GM13976 (cell line): ENCODE data around the gene MAGEB2.

Experiments
- DNase-seq: peaks from one replicate; pipeline ENCODE4 v3.0.0; 2012; ENCODE audit warnings: low spot score
- in situ Hi-C: fragments of 300-500 bp; cut with MboI; formaldehyde crosslinking; loops from one replicate; pipeline ENCODE4 v1.12.0; 2022; ENCODE audit warnings: low sequenced_read_pairs, mixed read lengths, inconsistent platforms; ENCODE audit not compliant: unreplicated experiment
- TF ChIP-seq, protein P1 (sequence below): IDR thresholded peaks from 2 replicates; pipeline ENCODE4 v1.5.1; 2012; ENCODE audit warnings: borderline replicate concordance, mild to moderate bottlenecking; ENCODE audit not compliant: insufficient read depth; ENCODE audit errors: extremely low read depth, missing control alignments, control extremely low read depth

The MAGEB2 gene

DNA sequence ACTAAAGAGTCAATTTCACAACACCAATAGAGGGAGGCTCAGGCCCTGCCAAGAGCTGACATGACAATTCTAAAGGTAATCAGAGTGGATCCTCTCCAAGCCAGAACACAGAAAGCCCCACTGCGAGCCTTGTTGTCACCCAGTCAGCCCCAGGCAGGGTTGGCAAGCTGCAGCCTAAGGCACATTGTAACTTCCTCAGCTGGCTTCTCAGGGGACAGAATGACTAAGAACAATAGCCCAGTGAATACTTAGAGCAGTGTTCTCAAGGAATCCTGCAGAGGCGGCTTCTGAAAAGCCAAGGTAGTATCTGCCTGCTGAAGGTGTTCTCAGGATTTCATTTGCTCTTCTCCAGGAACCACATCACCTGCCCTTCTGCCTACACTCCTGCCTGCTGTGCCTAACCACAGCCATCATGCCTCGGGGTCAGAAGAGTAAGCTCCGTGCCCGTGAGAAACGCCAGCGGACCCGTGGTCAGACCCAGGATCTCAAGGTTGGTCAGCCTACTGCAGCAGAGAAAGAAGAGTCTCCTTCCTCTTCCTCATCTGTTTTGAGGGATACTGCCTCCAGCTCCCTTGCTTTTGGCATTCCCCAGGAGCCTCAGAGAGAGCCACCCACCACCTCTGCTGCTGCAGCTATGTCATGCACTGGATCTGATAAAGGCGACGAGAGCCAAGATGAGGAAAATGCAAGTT lies 26.5 kb downstream of the MAGEB2 start, which contains the start of gene MAGEB4:
Gene MAGEB4, plus strand, starts transcription at position 277 of the 692 bp plus-strand sequence. Its CDS starts 136 bp downstream, at position 413.
- TF ChIP-seq, protein P1, sequence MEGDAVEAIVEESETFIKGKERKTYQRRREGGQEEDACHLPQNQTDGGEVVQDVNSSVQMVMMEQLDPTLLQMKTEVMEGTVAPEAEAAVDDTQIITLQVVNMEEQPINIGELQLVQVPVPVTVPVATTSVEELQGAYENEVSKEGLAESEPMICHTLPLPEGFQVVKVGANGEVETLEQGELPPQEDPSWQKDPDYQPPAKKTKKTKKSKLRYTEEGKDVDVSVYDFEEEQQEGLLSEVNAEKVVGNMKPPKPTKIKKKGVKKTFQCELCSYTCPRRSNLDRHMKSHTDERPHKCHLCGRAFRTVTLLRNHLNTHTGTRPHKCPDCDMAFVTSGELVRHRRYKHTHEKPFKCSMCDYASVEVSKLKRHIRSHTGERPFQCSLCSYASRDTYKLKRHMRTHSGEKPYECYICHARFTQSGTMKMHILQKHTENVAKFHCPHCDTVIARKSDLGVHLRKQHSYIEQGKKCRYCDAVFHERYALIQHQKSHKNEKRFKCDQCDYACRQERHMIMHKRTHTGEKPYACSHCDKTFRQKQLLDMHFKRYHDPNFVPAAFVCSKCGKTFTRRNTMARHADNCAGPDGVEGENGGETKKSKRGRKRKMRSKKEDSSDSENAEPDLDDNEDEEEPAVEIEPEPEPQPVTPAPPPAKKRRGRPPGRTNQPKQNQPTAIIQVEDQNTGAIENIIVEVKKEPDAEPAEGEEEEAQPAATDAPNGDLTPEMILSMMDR: no peak
- in situ Hi-C loops: no loop called here
- DNase-seq: no peak

DNA sequence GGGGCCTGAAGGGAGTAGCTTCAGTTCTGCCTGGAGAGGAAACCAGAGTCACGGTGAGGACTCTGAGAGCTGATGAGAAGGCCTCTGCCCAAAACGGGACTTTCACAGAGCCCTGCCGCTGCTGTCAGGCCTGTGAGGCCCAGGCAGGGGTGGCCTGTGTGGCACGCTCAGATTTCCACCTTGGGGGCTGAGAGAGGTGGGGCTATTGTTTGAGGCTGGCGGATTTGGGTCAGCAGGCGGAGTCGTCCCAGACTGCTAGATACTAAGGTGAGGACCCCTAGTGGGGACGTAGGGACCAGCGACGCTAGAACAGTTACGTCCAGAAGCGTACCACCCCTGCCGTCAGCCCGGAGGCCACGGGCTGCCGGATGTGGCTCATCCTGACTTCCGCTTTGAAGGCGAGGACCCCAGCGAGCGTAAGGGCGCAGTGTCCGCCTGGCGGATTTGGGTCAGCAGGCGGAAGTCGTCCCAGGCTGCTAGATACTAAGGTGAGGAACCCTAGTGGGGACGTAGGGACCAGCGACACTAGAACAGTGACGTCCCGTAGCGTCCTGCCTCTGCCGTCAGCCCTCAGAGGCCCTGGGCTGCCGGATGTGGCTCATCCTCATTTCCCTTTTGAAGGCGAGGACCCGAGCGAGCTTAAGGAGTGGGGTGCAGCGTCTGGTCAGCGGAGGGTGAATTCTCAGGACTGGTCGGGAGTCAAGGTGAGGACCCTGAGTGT lies 31.6 kb downstream of the MAGEB2 start, which contains the start of gene MAGEB1:
Gene MAGEB1, plus strand, starts transcription at position 378 of the 721 bp plus-strand sequence. CDS start 3,348 bp downstream, outside the sequence.
- TF ChIP-seq, protein P1: no peak
- no peak for DNase-seq
- in situ Hi-C loops: no loop called here

DNA sequence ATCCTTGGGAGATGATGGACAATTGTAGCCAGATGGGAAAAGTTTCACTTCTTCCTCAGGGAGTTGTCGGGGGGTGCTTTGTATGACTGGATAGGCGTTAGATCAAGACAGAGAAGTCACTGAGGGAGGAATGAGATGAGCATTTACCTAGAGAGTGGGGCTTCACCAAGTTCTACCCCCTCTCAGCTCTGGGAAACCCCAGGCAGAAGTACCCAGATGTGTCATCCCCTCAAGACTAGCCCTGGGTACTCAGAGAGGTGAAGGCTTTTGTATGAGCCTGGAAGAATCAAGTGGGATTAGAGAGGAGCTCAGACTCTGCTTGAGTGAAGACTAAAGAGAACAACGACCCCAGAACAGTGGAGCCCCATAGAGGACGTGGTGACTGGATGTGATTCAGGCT lies 33.5 kb downstream of the MAGEB2 start:
- TF ChIP-seq, protein P1: no peak
- in situ Hi-C loops: no loop called here
- no peak for DNase-seq

DNA sequence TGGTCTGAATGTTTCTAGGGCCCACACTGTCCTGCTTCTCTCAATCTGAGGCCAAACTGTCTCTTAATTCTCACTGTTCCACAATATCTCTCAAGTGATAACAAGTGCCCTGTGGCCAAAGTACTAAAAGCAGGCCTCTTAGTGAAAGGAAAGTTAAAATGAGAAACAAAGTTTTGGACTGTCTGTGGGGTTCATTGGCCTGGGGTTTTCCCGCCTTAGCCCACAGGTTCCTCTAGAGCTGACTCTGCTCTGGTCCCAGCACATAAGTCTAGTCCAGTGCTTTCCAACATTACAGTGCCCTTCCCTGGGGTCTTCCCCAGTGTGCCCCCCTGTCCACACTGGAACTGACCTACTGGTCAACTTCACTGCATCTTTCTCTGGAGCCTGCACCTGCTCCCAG lies 37.9 kb downstream of the MAGEB2 start:
- in situ Hi-C loops: no loop called here
- DNase-seq: no peak
- TF ChIP-seq, protein P1: no peak

DNA sequence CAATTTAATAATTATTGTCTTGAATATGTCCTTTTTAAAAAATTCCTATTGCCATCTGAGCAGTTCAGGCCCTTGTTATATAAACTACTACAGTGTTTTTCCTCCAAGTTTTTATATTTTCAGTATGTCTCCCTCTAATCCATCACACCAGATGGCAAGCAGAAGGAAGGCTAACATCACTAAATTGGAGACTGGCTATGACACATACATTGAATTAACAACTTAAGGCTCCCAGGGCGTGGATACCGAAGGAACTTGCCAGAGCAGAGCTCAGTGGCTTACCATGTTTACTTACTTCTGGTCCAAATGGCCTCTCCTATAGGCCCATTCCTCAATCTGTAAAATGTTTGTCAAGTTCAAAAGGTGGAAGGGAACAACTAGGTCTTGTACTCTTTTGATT lies 44.6 kb downstream of the MAGEB2 start:
- in situ Hi-C loops: no loop called here
- TF ChIP-seq, protein P1: no peak
- no peak for DNase-seq

DNA sequence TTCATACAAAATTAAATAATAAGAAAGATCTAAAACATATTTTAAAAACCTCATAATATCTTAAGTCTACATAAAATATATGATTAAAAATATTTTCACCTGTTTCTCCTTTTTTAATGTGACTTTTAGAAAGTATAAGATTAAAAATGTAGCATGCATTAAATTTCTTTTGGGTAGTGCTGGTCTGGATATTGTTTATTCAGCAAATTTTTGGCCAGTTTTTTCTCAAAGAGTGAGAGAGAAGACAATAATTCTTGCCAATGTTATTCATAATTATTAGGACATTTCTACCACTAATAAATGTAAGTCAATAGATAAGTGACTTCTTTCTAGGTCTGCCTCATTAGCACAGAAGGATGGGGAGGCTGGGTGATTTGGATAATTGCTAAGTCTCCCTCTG lies 45.6 kb downstream of the MAGEB2 start:
- no peak for DNase-seq
- in situ Hi-C loops: no loop called here
- TF ChIP-seq, protein P1: no peak
